HG02678 (cell line): ENCODE measurements around the gene ATG3.
"Not testable (repeated sequence)": the region's sequence is repeated elsewhere in the genome, so short reads cannot be mapped to it uniquely, and the experiment has no call there.

Source experiments
- ATAC-seq: cut with Tn5 transposase; IDR thresholded peaks from one replicate; pipeline ENCODE4 v1.9.1; 2021; ENCODE audit warnings: mild to moderate bottlenecking, moderate library complexity; ENCODE audit not compliant: unreplicated experiment

The ATG3 gene

GRCh38 chr3:112500621-112501020 is 61.1 kb downstream of the ATG3 start:
- ATAC-seq: no peak

GRCh38 chr3:112498914-112499711 is 62.6 kb downstream of the ATG3 start, which contains the start of gene BTLA:
TSS of gene BTLA (minus strand) at chr3:112499472. CDS start at chr3:112499358, 114 bp downstream.
- ATAC-seq: peak; percentile 65

- ATAC-seq: no peak
Observed at GRCh38 chr3:112497897-112498548, 63.7 kb downstream of the ATG3 start.

DNA sequence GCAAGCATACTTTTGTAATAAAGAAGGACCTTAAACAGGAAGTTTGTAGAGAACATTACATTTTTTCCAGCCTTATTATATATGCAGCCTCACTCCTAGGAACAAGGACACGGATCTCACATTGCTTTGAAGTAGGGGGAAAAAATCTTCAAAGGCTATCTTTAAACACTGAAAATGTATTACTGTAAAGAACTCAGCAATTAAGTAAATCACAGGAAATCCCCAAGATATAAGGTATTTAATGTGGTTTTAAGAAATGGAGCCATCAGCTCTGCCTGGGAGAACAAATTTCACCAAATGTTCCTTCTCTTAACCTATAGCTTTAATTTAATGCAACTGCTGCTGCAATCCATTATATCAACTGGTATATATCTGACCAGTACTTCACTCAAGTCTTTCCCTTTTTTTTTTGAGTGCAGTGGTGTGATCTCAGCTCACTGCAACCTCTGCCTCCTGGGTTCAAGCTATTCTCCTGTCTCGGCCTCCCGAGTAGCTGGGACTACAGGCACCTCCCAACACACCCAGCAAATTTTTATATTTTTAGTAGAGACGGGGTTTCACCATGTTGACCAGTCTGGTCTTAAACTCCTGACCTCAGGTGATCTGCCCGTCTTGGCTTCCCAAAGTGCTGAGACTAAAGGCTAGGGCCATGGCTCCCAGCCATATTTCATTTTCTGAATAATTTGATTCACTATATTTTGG is 65.2 kb downstream of the ATG3 start:
- no peak for ATAC-seq

GRCh38 chr3:112494448-112494767 is 67.4 kb downstream of the ATG3 start:
- not testable (repeated sequence) for ATAC-seq

GRCh38 chr3:112492124-112492523 is 69.6 kb downstream of the ATG3 start:
- no peak for ATAC-seq

- ATAC-seq: no peak
Observed at GRCh38 chr3:112491373-112491772, 70.4 kb downstream of the ATG3 start.

DNA sequence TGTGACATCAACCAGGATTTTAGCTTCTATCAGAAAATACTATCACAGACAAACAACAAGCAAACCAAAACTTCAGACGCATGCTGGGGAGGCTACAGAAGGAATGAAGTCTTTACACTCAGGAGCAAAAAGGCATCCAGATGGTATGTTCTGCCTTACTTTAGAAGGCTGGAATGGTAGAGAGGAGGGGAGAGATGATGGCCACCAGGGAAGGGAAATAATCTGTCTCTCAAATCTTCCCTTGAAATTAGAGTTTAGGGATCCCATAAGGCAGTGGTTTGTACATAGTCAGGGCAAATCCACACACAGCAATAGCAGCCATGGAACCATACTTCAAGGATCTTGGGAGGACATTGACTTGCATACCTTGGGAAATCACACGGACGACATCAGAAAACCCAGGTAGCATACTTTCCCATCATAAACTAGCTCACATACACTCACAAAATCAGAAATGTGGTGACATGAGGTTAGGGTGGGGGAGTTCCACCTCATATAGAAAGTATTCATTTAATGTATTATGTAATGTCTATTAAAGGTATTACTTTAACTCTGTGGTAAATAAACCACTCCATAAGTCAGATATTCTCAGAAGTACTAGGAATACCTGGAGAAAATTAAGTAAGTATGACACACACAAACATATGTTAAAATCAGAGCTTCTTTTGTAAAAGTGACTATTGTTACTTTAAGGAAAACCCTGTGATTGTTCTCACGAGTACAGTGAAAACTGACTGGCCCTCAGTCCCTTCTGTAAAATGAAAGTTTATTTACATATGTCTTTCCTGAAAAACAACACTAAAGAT is 71.9 kb downstream of the ATG3 start:
- peak; percentile 54 for ATAC-seq

DNA sequence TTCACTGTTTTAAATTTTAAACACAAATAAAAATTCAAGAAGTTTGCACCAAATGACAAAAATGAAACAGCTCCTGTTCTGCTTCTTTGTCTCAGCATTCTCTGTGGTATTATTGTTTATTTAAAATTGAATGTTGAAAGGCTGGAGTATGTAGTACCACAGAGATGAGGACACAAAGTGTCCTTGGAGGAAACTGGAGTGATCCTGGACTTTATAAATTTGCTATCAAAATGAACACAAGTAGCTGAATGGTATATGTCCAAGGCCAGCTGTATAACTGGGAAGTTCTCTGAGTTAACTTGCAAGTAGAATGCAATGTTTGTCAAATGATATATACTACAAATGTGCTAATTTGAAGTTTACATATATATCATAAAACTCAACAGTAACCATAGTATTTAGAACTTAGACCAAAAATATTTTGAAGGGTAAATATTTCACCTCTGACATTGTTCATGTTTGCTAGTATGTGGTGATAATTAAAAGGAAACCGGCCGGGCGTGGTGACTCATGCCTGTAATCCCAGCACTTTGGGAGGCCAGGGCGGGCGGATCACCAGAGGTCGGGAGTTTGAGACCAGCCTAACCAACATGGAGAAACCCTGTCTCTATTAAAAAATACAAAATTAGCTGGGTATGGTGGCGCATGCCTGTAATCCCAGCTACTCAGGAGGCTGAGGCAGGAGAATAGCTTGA is 74.8 kb downstream of the ATG3 start:
- ATAC-seq: no peak

DNA sequence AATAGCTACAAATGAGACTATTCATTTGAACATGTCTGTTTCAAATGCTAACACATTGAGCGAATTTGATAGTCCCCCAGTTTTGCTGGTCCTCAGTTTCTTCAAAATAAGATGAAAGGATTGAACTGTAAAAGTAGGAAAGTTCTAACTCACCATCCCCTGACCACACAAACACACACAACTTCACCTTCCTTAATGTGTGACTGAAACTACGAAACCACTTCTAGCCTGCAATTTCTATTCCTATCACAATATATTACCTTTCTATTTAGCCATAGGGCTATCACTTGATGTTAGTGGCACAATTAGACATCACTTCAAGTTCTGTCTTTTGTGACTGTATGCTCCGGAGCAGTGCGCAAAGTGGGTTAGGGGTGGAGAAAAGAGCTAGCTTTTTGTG is 77.4 kb downstream of the ATG3 start:
- no peak for ATAC-seq

- ATAC-seq: no peak
Observed at GRCh38 chr3:112482675-112483074, 79.1 kb downstream of the ATG3 start.
